Fibroblast of lung (primary cell): ENCODE measurements around the gene DYNLT4.

Source experiments
- EZH2 ChIP-seq: IDR thresholded peaks from 2 replicates; pipeline ENCODE4 v1.5.1; 2012; ENCODE audit warnings: low read length, control low read depth, mild to moderate bottlenecking; ENCODE audit errors: missing control alignments
- TF ChIP-seq, protein P1 (sequence below), 2 donors: IDR thresholded peaks in 1 of 2; conservative IDR thresholded peaks in 1 of 2; 1 replicate in 1 of 2; 2 replicates in 1 of 2; pipeline ENCODE4 v1.5.1; 2011 to 2012; ENCODE audit warnings: low read length in 2 of 2, control low read depth in 1 of 2, inconsistent platforms in 1 of 2, low read depth in 1 of 2, mild to moderate bottlenecking in 1 of 2

DNA sequence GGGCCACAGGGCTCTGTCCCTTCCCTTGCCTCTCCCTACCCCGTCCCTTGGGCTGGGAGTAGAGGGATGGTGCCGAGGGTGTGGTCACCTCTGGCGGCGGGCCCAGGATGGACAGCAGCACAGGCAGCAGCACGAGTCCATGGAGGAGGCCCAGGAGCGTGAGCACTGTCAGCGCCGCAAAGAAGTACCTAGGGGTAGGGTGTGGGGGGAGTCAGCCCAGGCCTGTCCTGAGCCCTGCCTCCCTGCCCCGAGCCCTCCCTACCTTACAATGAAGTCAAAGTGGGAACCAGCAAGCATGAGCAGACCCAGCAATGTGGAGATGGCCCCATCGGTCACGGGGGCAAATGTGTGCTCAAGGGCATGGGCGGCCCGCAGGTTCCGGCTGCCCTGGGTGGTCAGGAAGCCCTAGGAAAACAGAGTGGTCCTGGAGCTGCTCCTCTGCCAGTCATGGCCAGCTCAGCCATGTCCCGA, 15.9 kb upstream of the DYNLT4 start:
- TF ChIP-seq EZH2: no peak
- TF ChIP-seq, protein P1, sequence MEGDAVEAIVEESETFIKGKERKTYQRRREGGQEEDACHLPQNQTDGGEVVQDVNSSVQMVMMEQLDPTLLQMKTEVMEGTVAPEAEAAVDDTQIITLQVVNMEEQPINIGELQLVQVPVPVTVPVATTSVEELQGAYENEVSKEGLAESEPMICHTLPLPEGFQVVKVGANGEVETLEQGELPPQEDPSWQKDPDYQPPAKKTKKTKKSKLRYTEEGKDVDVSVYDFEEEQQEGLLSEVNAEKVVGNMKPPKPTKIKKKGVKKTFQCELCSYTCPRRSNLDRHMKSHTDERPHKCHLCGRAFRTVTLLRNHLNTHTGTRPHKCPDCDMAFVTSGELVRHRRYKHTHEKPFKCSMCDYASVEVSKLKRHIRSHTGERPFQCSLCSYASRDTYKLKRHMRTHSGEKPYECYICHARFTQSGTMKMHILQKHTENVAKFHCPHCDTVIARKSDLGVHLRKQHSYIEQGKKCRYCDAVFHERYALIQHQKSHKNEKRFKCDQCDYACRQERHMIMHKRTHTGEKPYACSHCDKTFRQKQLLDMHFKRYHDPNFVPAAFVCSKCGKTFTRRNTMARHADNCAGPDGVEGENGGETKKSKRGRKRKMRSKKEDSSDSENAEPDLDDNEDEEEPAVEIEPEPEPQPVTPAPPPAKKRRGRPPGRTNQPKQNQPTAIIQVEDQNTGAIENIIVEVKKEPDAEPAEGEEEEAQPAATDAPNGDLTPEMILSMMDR (conservative IDR thresholded peaks at IDR 0.05 in 1 of 2, IDR thresholded peaks at IDR 0.05 in 1 of 2; ENCODE audit: low read depth in 1 of 2, low read length in 2 of 2): no peak
